Measurements from ENCODE around the gene ABCF1.
"Not testable (repeated sequence)": the region's sequence is repeated elsewhere in the genome, so short reads cannot be mapped to it uniquely, and the experiment has no call there.

DNA sequence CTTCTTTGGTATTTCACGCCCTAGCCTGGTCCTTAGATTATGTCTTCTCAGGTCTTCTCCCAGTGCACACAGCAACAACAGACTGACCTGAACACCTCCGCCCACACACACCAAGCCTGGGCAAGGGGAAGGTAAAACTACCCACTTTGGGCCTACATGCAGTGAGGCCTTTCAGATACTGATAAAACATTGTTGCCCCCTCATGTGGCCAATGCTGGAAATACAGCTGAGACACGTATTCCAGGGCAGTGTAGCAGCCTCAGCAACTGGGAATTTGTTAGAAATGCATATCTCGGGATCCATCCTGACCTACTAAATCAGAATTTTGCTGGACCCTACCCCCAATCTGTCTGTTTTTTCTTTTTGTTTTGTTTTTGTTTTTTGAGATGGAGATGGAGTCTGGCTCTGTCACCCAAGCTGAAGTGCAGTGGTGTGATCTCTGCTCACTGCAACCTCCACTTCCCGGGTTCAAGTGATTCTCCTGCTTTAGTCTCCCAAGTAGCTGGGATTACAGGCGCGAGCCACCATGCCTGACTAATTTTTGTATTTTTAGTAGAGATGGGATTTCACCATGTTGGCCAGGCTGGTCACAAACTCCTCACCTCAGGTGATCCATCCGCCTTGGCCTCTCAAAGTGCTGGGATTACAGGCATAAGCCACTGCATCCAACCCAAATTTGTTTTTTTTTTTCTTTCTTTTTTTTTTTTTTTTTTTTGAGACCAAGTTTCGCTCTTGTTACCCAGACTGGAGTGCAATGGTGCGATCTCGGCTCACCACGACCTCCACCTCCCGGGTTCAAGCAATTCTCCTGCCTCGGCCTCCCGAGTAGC is 26.3 kb downstream of the ABCF1 start:
- not testable (repeated sequence) for TF ChIP-seq POLR2AphosphoS5, POLR2A (IDR thresholded peaks at IDR 0.05; ENCODE audit: low read depth, low read length)
